ENCODE data around the gene SH2B3. TPM values are rescaled to one million over a fixed set of nuclear protein-coding genes. Genes with fewer than 3 reads are reported as not detected.
A peak's percentile ranks its signal among the peaks of the same experiment; 100 is the strongest.

Gene SH2B3
- total and polyA plus RNA-seq, 2 donors (not counting 1 experiment from before 2014, with no cell fraction given), result 21.9 to 69.4 TPM

GRCh38 chr12:111455448-111456320 is 50.0 kb downstream of the SH2B3 start:
- Histone ChIP-seq H4K20me1 (ENCODE audit: control insufficient read depth, insufficient read depth, low read length, poor library complexity, severe bottlenecking) (no peaks in the 10 kb centered on the region), H3K27ac (ENCODE audit: low read length in 2 of 2) (peak overlapping the region in 1 of 2 donors; percentile 17), H2AFZ (ENCODE audit: insufficient read depth, low read depth, low read length, poor library complexity, severe bottlenecking) (no peak overlapping the region), H3K36me3 (replicated peaks in 1 of 2; ENCODE audit: control extremely low read depth in 1 of 2, control insufficient read depth in 1 of 2, extremely low read depth in 1 of 2, insufficient read depth in 2 of 2, low read length in 1 of 2) (peaks cover 8 to 55% of the 10 kb centered on the region in 2 experiments), H3K27me3 (replicated peaks in 1 of 4; ENCODE audit: control extremely low read depth in 1 of 4, control insufficient read depth in 3 of 4, insufficient read depth in 4 of 4, low read length in 3 of 4) (no peaks in the 10 kb centered on the region), H3K4me3 (ENCODE audit: control extremely low read depth in 1 of 5, extremely low read depth in 1 of 5, insufficient read depth in 1 of 5, low read depth in 2 of 5, low read length in 4 of 5) (no peak overlapping the region), H3K9ac (ENCODE audit: low read length) (no peak overlapping the region), H3K4me2 (replicated peaks; ENCODE audit: low read depth, low read length, poor library complexity, severe bottlenecking) (no peak overlapping the region), H3K4me1 (ENCODE audit: control insufficient read depth in 2 of 2, insufficient read depth in 2 of 2, low read length in 2 of 2) (peaks cover 0 to 4% of the 10 kb centered on the region in 2 donors), H3K9me3 (ENCODE audit: control extremely low read depth in 1 of 3, control insufficient read depth in 2 of 3, insufficient read depth in 1 of 3, low read length in 2 of 3) (no peaks in the 10 kb centered on the region), H3K79me2 (ENCODE audit: control insufficient read depth, insufficient read depth, low read length) (no peaks in the 10 kb centered on the region)
- ChIA-PET POLR2A (interaction anchor here (0.6 to 0.8 kb wide), 2 partner anchors 10 to 813 kb away, joined by 3 to 5 read pairs; no protein-coding TSS in a partner anchor), CTCF (interaction anchor here (0.8 to 42.0 kb wide), 7 partner anchors 8 to 100 kb away, joined by 3 to 1472 read pairs (median 3); partner anchors contain the start of gene SH2B3)
- Mint-ChIP-seq H3K9me3 (ENCODE audit: insufficient read depth) (no peaks in the 10 kb centered on the region), H3K27me3 (no peaks in the 10 kb centered on the region), H3K4me1 (peaks cover 8% of the 10 kb centered on the region), H3K4me3 (no peak overlapping the region), H3K27ac (no peak overlapping the region)
- TF ChIP-seq EZH2 (IDR thresholded peaks at IDR 0.05; ENCODE audit: borderline replicate concordance, insufficient read depth, low read depth, low read length, poor library complexity, severe bottlenecking), result no peak
- TF ChIP-seq, protein P1, sequence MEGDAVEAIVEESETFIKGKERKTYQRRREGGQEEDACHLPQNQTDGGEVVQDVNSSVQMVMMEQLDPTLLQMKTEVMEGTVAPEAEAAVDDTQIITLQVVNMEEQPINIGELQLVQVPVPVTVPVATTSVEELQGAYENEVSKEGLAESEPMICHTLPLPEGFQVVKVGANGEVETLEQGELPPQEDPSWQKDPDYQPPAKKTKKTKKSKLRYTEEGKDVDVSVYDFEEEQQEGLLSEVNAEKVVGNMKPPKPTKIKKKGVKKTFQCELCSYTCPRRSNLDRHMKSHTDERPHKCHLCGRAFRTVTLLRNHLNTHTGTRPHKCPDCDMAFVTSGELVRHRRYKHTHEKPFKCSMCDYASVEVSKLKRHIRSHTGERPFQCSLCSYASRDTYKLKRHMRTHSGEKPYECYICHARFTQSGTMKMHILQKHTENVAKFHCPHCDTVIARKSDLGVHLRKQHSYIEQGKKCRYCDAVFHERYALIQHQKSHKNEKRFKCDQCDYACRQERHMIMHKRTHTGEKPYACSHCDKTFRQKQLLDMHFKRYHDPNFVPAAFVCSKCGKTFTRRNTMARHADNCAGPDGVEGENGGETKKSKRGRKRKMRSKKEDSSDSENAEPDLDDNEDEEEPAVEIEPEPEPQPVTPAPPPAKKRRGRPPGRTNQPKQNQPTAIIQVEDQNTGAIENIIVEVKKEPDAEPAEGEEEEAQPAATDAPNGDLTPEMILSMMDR (IDR thresholded peaks at IDR 0.05), result no peak
- DNase-seq (peak; percentile 10), ATAC-seq (ENCODE audit: low read depth) (no peak)
- intact Hi-C loops (cut with micrococcal nuclease), result no loop called here
- 98% methylated on average over 12 of the region's 15 CpGs for WGBS (ENCODE audit: insufficient coverage)

DNA sequence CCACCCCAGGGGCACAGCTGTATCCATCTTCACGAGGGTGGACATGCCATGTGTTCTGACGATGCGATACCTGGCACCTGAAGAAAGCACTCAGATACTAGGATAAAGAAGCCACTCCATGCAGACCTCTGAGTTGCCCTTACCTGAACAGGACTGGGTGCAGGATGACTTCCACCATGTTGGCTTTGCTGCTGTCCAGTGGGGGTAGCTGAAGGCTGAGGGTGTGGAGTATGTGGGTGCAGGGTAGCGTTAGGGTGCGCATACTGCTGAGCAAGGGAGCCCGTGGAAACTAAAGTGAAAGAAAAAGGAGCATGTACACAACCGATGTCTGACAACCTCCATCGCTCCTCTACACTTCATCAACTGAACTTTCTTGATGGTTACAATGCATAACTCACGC is 51.3 kb downstream of the SH2B3 start:
- H3K4me1 Mint-ChIP-seq, result no peaks in the 10 kb centered on the region
- no peaks in the 10 kb centered on the region for H3K9me3 Mint-ChIP-seq (ENCODE audit: insufficient read depth)
- H3K9me3 ChIP-seq (ENCODE audit: control extremely low read depth in 1 of 3, control insufficient read depth in 2 of 3, insufficient read depth in 1 of 3, low read length in 2 of 3), result no peaks in the 10 kb centered on the region
- H3K4me1 ChIP-seq (ENCODE audit: control insufficient read depth in 2 of 2, insufficient read depth in 2 of 2, low read length in 2 of 2), result no peaks in the 10 kb centered on the region
- H3K27ac Mint-ChIP-seq, result no peak overlapping the region
- no peaks in the 10 kb centered on the region for H3K27me3 ChIP-seq (replicated peaks in 1 of 4; ENCODE audit: control extremely low read depth in 1 of 4, control insufficient read depth in 3 of 4, insufficient read depth in 4 of 4, low read length in 3 of 4)
- ATAC-seq (ENCODE audit: low read depth) (no peak), DNase-seq (no peak)
- intact Hi-C loops (cut with micrococcal nuclease), result no loop called here
- no peaks in the 10 kb centered on the region for H3K79me2 ChIP-seq (ENCODE audit: control insufficient read depth, insufficient read depth, low read length)
- H3K27ac ChIP-seq (ENCODE audit: low read length in 2 of 2), result no peak overlapping the region
- no peak overlapping the region for H3K4me3 Mint-ChIP-seq
- H3K9ac ChIP-seq (ENCODE audit: low read length), result no peak overlapping the region
- ChIA-PET POLR2A (interaction anchor here (0.5 kb wide), 1 partner anchor 30 kb away, joined by 3 read pairs; no protein-coding TSS in a partner anchor), CTCF (interaction anchor here (1.3 to 42.0 kb wide), 3 partner anchors 12 to 54 kb away, joined by 3 to 1472 read pairs (median 4); partner anchors contain the start of gene SH2B3)
- H3K4me3 ChIP-seq (ENCODE audit: control extremely low read depth in 1 of 5, extremely low read depth in 1 of 5, insufficient read depth in 1 of 5, low read depth in 2 of 5, low read length in 4 of 5), result no peak overlapping the region
- H3K4me2 ChIP-seq (replicated peaks; ENCODE audit: low read depth, low read length, poor library complexity, severe bottlenecking), result no peak overlapping the region
- WGBS (ENCODE audit: insufficient coverage), result 98% methylated on average over 5 of the region's 9 CpGs
- H3K36me3 ChIP-seq (replicated peaks in 1 of 2; ENCODE audit: control extremely low read depth in 1 of 2, control insufficient read depth in 1 of 2, extremely low read depth in 1 of 2, insufficient read depth in 2 of 2, low read length in 1 of 2), result peaks cover 8 to 49% of the 10 kb centered on the region in 2 experiments
- TF ChIP-seq EZH2 (IDR thresholded peaks at IDR 0.05; ENCODE audit: borderline replicate concordance, insufficient read depth, low read depth, low read length, poor library complexity, severe bottlenecking), result no peak
- TF ChIP-seq, protein P1 (IDR thresholded peaks at IDR 0.05), result no peak
- no peaks in the 10 kb centered on the region for H4K20me1 ChIP-seq (ENCODE audit: control insufficient read depth, insufficient read depth, low read length, poor library complexity, severe bottlenecking)
- no peak overlapping the region for H2AFZ ChIP-seq (ENCODE audit: insufficient read depth, low read depth, low read length, poor library complexity, severe bottlenecking)
- no peaks in the 10 kb centered on the region for H3K27me3 Mint-ChIP-seq
